HPDE6-E6E7 (cell line): Measurements from ENCODE around the gene ATP11A.
"Not testable (repeated sequence)": the region's sequence is repeated elsewhere in the genome, so short reads cannot be mapped to it uniquely, and the experiment has no call there.

Source experiments
- DNase-seq: peaks from one replicate; pipeline ENCODE4 v3.0.0; 2011; ENCODE audit warnings: missing footprints; ENCODE audit errors: extremely low spot score

The ATP11A gene

DNA sequence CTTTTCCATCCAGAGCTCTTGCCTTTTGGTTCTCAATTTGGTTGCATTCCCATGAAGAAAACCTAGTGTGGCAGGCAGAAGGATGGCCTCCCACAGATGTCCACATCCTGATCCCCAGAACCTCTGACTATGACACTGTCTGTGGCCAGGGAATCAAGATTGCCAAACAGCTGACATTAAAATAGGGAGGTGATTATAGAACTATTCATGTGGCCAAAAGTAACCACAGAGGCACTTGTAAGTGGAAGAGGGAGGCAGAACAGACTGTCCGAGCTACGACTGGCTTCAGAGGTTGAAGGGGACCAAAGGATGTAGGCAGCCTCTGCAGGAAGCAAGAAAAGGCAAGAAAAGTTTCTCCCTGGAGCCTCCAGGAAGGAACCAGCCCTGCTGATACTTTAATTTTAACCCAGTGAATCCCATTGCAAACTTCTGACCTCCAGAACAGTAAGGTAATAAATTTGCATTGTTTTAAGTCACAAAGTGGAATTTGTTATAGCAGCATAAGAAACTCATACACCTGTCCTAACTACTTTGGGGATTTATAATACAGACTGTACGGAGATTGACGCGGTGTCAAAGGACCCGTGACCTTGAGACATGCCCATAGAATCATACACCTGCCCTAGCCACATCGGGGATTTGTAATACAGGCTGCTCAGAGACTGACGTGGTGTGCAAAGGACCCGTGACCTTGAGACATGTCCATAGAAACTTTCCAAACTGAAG, 106.5 kb downstream of the ATP11A start:
- no peak for DNase-seq

DNA sequence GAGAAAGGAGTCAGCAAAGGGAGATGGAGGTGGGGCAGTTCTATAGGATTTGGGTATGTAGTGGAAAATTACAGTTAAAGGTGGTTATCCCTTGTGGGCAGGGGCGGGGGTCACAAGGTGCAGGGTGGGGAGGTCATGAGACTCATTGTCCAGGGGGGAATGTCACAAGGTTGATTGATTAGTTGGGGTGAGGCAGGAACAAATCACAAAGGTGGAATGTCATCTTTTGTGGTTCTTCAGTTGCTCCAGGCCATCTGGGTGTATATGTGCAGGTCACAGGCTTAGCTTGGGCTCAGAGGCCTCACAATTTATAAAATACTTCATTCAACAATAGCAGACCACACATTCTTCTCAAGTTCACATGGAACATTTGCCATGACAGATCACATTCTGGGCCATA, 109.6 kb downstream of the ATP11A start:
- DNase-seq: no peak

DNA sequence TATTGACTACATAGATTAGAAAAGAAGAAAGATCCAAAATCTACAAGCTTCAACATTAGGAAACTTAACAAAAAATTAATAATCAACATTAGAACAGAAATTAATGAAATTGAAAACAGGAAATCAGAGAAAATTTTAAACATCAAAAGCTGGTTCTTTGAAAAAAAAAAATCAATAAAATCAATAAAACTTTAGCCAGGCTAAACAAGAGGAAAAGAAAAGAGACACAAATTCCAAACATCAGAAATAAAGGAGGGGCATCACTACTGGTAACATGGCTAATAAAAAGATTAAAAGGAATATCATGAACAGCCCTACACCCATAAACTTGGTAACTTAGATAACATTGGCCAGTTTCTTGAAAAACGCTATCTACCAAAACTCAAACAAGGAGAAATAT, 110.2 kb downstream of the ATP11A start:
- no peak for DNase-seq

DNA sequence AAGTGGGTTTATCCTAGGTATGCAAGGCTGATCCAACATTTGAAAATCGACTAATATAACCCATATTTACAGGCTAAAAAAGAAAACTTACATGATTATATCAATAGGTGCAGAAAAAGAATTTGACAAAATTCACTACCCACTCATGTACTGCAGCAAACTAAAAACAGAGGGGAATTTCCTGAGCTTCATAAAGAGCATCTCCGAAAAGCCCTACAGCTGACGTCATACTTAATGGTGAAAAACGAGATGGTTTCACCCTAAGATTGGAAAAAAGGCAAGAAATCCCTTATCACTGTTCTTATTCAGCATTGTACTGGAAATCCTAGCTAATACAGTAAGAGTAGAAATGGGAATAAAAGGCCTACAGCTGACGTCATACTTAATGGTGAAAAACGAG, 111.0 kb downstream of the ATP11A start:
- DNase-seq: not testable (repeated sequence)

DNA sequence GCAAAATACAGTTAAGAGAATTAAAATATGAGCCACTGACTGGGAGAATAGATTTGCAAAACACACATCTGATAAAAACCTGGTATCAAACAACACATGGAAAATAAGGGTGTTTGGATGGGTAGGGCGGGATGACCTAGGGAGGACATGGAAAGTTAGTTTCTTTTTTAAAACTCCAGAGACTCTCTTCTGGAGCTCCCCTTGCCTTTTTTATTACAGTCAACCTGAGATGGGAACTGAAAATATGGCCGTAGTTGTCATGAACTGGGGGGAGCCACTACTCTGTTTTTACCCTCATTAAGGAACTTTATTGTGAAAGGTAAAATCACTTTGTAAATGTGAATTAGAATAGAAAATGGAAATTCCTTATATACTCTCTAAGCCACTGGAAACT, 113.0 kb downstream of the ATP11A start:
- no peak for DNase-seq

DNA sequence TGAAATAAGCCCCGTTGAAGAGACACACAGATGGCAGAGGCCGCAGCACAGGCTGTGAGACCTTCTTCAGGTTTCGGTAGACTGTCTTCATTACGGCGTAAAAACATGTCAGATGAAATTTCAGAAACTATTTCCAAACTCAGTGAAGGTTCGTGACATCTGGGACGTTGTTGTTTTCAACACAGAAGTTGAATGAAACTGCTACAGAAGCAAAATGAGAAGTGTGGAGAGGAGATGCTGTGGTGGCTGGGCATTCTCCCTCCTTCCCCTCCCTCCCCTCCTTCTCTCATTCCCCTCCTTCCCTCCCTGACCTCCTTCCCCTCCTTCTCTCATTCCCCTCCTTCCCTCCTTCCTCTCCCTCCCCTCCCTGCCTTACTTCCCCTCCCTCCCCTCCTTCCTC, 113.6 kb downstream of the ATP11A start:
- no peak for DNase-seq

DNA sequence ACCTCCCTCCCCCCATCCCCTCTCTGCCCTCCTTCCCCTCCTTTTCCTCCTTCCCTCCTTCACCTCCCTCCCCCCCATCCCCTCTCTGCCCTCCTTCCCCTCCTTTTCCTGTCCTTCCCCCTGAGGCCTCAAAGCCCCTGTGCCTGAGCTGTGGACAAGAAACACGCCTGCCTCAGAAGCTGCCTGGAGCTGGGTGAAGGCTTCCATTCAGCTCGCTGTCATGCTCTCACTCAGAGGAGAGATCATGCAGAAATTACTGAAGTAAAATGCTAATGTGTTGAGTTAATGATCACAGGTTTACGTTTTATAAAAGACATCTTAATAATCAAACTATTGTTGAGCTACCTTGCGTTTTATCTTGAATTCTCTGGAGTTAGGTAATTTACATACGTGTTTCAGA, 114.5 kb downstream of the ATP11A start:
- no peak for DNase-seq

DNA sequence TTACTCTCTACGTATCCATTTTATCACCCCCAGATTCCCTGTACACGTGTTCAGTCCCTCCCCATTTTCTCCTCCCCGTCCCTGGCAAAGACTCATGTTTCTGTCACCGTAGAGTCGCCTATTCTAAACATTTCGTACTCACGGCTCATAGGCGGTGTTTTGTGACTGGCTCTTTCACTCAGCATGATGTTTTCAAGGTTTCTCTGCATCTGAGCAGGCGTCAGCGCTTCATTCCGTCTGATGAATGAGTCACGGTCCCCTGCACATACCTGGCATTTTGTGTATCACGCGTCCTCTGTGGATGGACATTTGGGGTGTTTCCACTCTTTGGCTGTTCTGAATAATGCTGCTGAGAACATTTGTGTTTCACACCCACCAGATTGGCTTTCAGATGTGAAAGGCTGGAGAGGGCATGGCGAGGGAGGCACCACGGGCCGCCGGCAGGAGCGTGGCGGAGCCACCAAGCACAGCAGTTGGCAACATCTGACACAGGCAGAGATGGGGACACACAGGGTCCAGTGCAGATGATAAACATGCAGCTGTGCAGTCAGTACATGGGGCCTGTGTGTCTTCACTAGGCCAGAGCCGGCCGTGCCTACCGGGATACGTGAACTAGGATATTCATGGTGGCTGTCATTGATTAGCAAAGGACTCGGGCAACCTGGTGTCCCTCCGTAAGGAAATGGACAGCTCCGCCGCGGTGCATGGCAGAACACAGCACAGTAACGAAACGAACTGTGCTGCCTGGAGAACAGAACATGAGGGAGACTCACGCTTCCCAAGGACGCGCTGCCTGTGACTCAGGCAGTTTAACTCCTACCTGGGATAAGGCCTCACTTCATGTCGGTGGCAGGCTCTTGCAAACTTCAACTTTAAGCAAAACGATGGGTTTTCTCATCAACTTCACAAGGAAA, 117.2 kb downstream of the ATP11A start:
- no peak for DNase-seq

DNA sequence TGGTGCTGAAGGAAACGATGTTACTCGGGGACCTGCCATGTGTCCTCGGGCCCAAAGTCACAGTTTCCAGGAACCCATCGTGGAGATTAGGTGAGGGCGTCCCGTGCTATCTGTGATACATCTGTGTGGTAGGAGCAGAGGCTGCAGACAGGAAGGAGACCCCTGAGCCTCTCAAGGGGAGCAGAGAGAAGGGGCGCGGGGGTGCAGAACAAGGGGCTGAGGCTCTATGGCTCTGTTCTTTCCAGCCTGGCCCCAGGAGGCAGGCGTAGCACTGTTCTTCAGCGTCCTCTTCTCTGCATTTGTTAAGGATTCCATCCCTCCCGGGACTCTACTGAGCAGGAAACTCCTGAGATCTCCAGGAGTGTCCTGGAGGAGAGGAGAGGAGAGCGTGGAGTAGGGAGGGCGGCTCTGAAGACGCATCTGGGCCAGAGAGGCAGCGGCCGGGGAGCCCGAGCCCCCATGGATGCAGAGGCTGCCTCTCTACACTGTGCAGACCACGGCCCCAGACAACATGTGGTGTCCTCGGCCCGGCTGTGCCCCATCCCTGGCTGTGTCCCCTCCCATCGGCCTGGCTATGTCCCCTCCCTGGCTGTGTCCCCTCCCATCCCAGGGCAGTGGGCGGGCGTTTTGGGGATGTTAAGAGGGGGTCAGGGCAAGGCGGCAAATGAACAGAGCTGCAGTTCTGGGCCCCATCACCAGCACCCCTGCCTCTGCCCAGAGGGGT, 118.0 kb downstream of the ATP11A start:
- DNase-seq: no peak

DNA sequence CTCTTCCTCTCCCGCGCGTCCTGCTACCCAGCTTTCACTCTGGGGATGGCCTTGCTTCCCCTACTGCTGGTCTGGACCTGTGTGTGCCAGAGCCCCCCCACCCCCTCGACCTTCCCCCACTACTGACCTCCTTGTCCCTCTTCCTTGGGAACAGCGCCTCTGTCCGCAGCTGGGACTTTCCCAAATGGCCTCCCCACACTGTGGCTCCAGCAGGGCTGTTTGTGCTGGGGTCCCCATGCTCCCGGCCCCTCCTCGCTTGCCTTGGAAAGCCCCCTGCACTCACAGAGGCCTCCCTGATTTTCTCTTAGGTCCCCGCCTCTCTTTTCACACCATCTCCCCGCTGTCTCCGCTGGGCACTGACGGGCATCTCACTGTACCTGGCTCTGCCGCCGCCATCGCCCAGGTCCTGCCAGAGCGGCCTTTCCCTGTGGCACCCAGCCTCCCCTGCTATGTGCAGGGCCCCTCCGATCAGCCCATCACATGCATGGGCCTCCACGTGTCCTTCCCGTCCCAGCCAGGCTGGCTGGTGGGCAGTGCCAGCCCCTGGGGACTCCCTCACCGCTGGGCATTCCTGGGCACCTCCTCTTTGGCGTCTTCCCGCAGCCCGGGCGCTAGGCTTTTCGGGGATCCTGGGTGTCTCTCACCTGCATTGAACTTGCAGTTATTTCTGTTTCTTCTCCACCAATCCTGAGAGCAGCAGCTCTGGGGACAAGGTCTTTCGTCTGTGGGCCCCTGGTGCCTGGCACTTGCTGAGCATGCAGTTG, 118.7 kb downstream of the ATP11A start:
- DNase-seq: no peak

DNA sequence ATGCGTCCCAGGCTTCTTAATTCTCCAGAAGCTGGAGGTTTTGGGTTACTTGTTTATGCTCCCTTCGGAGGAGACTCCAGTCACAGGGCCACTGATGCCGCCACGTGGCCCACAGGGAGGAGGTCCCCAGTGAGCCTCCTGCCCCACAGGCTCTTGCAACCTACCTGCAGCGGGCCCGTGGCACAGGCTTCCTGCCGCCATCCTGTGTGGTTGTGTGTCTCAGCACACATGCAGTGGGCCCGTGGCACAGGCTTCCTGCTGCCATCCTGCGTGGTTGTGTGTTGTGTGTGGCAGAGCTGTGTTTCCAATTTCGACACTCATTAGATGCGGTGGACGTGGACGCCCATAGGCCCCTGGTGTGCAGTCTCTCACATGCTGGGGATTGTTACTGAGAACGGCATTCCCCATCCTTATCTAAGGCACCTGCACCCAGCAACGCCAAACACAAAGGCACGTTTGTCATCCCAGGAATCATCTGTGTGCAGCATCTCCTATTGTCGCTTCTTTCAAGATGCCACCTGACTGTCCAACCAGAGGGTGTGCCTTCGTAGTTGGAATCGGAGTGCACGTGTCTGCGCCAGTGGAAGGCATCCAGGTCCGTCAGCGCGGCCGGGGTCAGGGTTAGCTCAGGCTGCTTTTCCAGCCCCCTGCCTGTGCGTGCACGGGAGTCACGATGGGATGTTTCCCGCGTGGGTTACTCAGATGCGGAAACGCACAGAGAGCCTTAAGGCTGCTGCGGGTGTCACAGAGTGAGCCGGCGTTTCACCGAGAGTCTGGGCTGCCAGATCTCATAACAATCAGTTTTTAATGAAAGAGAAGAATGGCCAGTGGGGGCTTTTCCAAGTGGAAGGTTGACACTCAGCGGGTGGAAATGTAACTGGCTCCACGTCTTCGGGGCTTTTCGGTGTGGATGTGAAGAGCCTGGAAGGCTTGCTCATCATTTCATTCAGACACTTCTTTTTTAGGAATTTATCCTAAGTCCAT, 119.8 kb downstream of the ATP11A start:
- DNase-seq: no peak

DNA sequence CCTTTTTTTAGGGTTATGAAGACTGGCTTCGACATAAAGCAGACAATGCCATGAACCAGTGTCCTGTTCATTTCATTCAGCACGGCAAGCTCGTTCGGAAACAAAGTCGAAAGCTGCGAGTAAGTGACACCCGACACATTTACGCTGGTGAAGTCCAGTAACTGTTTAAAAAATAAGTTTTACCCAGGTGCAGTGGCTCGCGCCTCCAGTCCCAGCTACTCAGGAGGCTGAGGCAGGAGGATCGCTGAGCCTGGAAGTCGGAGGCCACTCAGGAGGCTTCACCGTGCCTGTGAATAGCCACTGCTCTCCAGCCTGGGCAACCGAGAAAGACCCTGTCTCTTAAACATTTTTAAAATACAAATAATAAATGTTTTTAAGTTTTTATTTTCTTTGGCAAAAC, 120.8 kb downstream of the ATP11A start:
- no peak for DNase-seq

DNA sequence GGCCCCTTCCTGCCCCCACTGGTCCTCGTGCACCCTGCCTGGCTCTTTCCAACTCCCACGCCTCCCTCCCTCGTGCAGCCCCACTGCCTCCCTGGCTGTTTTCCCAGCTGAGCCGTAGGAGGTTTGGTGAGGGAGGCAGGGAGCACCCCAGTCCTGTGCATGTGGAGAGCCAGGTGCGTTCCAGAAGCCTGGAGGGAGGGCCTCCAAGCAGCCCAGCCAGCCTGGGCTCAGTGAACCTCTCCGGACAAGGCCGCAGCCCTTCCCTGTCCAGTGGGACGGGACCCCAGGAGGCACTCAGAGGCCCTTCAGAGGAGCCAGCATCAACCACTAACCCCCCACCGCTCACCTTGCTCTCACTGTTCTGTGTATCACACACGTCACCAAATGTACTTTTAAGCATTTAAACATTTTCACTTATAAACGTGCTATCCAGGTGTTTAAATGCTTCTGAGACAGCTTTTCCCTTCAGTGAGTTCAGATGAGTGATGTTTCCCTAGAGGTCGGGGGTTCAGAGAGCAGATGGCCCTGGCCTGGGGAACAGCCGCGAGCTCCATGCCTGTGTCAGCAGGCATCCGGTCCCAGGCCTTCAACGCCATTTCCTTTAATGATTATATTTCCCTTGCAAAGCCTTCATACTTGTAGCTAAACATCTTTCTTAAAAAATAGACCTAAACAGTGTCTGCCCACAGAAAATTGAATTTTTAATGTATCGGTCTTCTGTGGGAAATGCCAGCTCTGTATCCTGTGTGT, 122.6 kb downstream of the ATP11A start:
- DNase-seq: no peak

DNA sequence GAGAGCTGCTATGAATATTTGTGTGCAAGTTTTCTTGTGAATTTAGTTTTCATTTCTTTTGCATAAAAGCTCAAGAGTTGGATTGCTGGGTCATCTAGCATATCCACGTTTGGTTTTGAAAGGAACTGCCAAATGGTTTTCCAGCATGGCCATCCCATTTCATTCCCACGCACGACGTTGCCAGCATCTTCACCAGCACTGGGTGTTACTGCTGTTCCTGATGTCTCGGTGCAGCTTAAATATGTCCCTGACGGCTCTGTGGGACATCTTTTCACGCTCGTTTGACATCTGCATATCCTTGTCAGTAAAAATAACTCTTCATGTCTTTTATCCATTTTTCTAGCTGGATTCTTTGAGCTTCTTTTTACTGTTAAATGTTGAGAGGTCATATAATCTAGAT, 123.7 kb downstream of the ATP11A start:
- DNase-seq: no peak

DNA sequence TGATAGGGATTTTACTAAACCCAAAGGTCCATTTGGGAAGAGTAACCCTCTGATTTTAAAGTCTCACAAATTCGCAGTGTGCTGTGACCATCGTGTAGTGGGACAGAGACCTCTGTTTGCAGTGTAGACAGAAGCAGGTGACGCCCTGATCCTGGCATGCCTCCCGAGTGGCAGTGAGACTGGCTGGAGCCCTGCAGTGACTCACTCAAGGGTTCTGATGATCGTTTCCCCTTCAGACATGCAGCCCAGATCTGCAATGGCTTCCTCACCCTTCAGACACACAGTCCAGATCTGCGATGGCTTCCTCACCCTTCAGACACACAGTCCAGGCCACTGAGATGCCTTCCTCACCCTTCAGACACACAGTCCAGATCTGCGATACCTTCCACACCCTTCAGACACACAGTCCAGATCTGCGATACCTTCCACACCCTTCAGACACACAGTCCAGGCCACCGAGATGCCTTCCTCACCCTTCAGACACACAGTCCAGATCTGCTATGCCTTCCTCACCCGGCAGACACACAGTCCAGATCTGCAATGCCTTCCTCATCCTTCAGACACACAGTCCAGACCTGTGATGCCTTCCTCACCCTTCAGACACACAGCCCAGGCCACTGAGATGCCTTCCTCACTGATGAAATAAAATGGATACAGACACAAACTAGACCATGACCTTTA, 125.2 kb downstream of the ATP11A start:
- no peak for DNase-seq

DNA sequence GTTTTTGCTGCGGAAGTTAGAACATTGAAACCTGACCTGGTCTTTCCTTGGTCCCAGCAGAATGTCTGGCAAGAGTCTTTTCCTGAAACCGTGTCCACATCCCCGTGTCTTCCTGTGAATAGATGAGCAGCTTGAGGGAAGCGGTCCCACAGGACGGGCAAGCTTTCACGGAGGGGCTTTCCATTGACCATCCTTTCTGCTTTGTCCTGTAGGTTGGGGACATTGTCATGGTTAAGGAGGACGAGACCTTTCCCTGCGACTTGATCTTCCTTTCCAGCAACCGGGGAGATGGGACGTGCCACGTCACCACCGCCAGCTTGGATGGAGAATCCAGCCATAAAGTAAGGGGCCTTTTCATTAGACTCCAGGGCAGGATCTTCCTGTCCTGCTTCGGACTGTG, 126.0 kb downstream of the ATP11A start:
- DNase-seq: no peak

DNA sequence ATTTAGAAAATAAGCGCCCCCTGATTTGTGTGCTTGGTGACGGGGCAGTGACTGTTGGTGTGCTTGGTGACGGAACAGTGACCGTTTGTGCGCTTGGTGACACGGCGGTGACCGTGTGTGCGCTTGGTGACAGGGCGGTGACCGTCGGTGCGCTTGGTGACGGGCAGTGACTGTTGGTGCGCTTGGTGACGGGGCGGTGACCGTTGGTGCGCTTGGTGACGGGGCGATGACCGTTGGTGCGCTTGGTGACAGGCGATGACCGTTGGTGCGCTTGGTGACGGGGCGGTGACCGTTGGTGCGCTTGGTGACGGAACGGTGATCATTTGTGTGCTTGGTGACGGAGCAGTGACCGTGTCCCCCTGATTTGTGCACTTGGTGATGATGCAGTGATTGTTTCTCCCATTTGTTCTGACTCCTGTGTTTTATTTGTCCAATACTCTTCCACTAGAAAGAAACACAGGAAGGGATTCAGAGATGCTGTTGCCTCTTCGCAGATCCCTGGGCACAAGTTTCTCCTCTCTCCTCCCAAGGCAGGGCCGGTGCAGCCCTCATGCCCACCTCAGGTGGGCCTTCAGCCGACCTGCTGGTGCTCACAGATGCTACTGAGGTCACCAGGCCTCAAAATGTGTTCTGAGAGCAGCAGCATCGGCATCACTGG, 128.3 kb downstream of the ATP11A start:
- DNase-seq: no peak

DNA sequence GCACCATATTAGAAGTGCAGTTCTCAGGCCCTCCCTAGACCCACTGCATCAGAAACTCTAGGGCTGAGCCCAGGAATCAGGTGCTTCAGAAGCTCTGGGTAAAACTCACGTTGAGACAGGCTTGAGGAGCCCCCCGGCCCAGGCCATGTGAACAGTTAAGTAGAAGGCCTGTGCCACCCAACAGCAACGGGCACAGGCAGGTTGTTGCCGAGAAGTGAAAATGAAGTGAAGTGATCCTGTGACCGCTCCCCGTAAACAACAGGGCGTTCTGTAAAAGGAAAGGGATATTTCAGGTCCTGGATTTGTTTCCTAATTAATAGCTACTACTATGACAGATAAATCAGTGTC, 128.8 kb downstream of the ATP11A start:
- DNase-seq: no peak

DNA sequence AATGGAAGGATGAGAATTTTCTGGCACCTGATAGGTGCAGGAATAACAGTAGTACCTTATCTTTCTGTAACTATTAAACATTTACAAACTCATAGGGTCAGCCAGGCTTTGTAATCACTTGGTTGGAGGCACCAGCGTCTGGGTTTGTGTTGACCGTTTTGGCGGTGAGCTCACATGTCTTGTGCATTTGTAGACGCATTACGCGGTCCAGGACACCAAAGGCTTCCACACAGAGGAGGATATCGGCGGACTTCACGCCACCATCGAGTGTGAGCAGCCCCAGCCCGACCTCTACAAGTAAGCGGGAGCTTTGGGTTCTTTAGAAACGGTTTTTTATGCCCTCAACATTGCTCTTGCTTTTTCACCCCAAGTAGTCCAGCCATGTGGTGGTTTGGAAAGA, 129.3 kb downstream of the ATP11A start:
- no peak for DNase-seq
